ENCODE data around the gene IER5. TPM values are rescaled to one million over a fixed set of nuclear protein-coding genes. Genes with fewer than 3 reads are reported as not detected.

IER5 gene
- total and polyA plus RNA-seq, 2 of the 13 experiments (the other 11 are each of a cell fraction or from before 2014, with no cell fraction given): 2.5 to 3.5 TPM

DNA sequence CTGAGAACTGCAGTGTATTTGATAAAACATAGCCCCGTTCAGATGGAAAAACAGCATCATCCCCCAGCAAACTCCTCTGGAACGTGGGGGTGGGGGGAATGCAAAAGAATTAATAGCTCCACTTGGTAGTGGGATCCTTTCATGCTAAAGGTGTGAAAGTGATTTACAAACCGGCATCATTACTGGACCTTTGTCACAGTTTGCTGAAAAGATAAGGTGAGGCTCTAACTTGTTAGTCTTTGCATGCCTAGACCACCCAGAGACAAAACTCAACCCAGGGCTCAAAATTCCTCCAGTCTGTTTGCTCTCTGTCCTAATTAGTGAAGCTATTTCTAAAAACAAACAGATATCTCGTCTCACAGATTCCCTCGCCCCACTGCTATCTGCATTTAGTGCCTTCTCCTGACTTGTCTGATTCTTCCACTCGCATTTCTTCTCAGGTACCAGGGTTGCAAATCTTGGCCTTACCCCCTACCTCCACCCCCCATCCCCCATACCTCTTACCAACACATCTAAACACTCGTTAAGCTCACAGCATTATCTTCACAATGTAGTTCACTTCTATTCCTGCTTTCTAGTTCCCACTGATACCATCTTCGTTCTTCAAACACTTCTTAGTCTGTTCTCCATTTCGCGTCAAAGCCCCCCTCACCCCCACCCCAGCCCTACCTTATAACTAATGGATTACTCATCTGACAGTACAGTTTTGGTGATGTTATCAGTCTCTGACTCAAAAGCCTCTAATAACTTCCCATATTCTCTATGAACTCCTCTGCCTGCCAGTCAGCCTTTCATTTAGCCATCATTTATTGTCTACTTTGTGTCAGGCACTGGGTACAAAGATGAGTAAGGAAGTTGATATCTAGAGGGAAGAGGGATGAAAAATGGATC, 11.8 kb downstream of the IER5 start:
- H2AFZ ChIP-seq (ENCODE audit: low read length): no peak overlapping the region
- H3K27me3 ChIP-seq (ENCODE audit: control insufficient read depth in 1 of 2, insufficient read depth in 2 of 2, low read length in 2 of 2): peaks cover 0 to 8% of the 10 kb centered on the region in 2 experiments; a peak in 2 of 5 replicates
- H3K4me3 ChIP-seq (replicated peaks in 1 of 3; ENCODE audit: insufficient read depth in 1 of 3, low read depth in 2 of 3, low read length in 3 of 3): no peak overlapping the region
- POLR2A ChIA-PET: interaction anchor here (0.9 to 1.4 kb wide), 2 partner anchors 11 to 33 kb away, joined by 3 to 14 read pairs; partner anchors contain the start of gene IER5
- in situ Hi-C loops (cut with HindIII; ENCODE audit: extremely low pct_ligation_motif_present, low pct_unique_long_range_greater_than_20kb) (no loop called here), intact Hi-C loops (cut with micrococcal nuclease; ENCODE audit: unreplicated experiment) (no loop called here)
- H3K36me3 ChIP-seq (replicated peaks in 1 of 2; ENCODE audit: control insufficient read depth in 1 of 2, insufficient read depth in 2 of 2, low read length in 2 of 2): no peaks in the 10 kb centered on the region
- DNase-seq (ENCODE audit: low spot score): peak; percentile 28
- no TSS peak for BruUV-seq (replicated peaks)
- 4% methylated on average over 10 of the region's 10 CpGs for WGBS (ENCODE audit: low lambda C conversion rate)
- CTCF ChIA-PET (ENCODE audit: low intra/inter-chr PET ratio, low total read pairs): no interaction called here
- no peaks in the 10 kb centered on the region for H3K9me3 ChIP-seq (ENCODE audit: low read length)
- H3K4me1 ChIP-seq (ENCODE audit: insufficient read depth, low read length): peaks cover 78% of the 10 kb centered on the region
- no peaks in the 10 kb centered on the region for H3K79me2 ChIP-seq (ENCODE audit: insufficient read depth, low read length)
- no peak for TF ChIP-seq TERF1 (CRISPR knock-in tag; IDR thresholded peaks at IDR 0.05)
- 0 out of 2 replicates have a peak, but pooled peaks have one; percentile 0 for TF ChIP-seq ELF4 (CRISPR knock-in tag; IDR thresholded peaks at IDR 0.05; ENCODE audit: borderline replicate concordance)
- TF ChIP-seq MAFK (conservative IDR thresholded peaks at IDR 0.05 in 1 of 2, IDR thresholded peaks at IDR 0.05 in 1 of 2; ENCODE audit: low read length in 2 of 2): peak in 1 of 2 experiments; percentile 33; a peak in 1 of 4 replicates
- TF ChIP-seq PHF5A (CRISPR knock-in tag; IDR thresholded peaks at IDR 0.05; ENCODE audit: low read depth, unreplicated experiment): no peak
- TF ChIP-seq SIX1 (CRISPR knock-in tag; IDR thresholded peaks at IDR 0.05; ENCODE audit: borderline replicate concordance): no peak
- TF ChIP-seq ZNF468 (CRISPR knock-in tag; IDR thresholded peaks at IDR 0.05): no peak
- no peak for TF ChIP-seq ZSCAN25 (CRISPR knock-in tag; IDR thresholded peaks at IDR 0.05)
- no peak overlapping the region for H3K27ac ChIP-seq (ENCODE audit: extremely low read length, insufficient read depth, low read length)
- ATAC-seq: no peak
- no peaks in the 10 kb centered on the region for H4K20me1 ChIP-seq (ENCODE audit: insufficient read depth, low read length)
- FAIRE-seq: peak; percentile 43
- no peak overlapping the region for H3K9ac ChIP-seq (ENCODE audit: insufficient read depth, low read depth, low read length)
- peak overlapping the region; percentile 16; the same call in 1 of the 2 replicates for H3K4me2 ChIP-seq (ENCODE audit: low read depth, low read length)
